ENCODE results near the gene U2AF1L4.

GRCh38 chr19:35721374-35721773 lies 23.8 kb downstream of the U2AF1L4 start:
- TF ChIP-seq CTCF (IDR thresholded peaks at IDR 0.05) (no peak), POLR2A (IDR thresholded peaks at IDR 0.05) (no peak)
